ENCODE results near the gene SIN3A. TPM values are rescaled to one million over a fixed set of nuclear protein-coding genes. Genes with fewer than 3 reads are reported as not detected.

The SIN3A gene
- total RNA-seq, 1 donor from 2014 or later = 16.5 TPM

GRCh38 chr15:75357976-75358673 lies 93.4 kb downstream of the SIN3A start:
- TF ChIP-seq, protein P1, sequence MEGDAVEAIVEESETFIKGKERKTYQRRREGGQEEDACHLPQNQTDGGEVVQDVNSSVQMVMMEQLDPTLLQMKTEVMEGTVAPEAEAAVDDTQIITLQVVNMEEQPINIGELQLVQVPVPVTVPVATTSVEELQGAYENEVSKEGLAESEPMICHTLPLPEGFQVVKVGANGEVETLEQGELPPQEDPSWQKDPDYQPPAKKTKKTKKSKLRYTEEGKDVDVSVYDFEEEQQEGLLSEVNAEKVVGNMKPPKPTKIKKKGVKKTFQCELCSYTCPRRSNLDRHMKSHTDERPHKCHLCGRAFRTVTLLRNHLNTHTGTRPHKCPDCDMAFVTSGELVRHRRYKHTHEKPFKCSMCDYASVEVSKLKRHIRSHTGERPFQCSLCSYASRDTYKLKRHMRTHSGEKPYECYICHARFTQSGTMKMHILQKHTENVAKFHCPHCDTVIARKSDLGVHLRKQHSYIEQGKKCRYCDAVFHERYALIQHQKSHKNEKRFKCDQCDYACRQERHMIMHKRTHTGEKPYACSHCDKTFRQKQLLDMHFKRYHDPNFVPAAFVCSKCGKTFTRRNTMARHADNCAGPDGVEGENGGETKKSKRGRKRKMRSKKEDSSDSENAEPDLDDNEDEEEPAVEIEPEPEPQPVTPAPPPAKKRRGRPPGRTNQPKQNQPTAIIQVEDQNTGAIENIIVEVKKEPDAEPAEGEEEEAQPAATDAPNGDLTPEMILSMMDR (IDR thresholded peaks at IDR 0.05; ENCODE audit: insufficient read depth, low read length, poor library complexity, severe bottlenecking) = no peak
- Histone ChIP-seq H3K4me3 (ENCODE audit: low read depth, low read length) (no peak overlapping the region), H3K36me3 (ENCODE audit: control insufficient read depth, insufficient read depth, low read length) (peaks cover 6% of the 10 kb centered on the region), H3K27me3 (ENCODE audit: control insufficient read depth, insufficient read depth, low read length) (no peaks in the 10 kb centered on the region)
- DNase-seq (ENCODE audit: low read depth) = no peak

- H3K4me3 ChIP-seq (ENCODE audit: low read depth, low read length) = no peak overlapping the region
- DNase-seq (ENCODE audit: low read depth) = no peak
- no peaks in the 10 kb centered on the region for H3K27me3 ChIP-seq (ENCODE audit: control insufficient read depth, insufficient read depth, low read length)
- H3K36me3 ChIP-seq (ENCODE audit: control insufficient read depth, insufficient read depth, low read length) = peaks cover 7% of the 10 kb centered on the region
- TF ChIP-seq, protein P1 (IDR thresholded peaks at IDR 0.05; ENCODE audit: insufficient read depth, low read length, poor library complexity, severe bottlenecking) = no peak
Measured at GRCh38 chr15:75356517-75356916, 95.0 kb downstream of the SIN3A start.

- TF ChIP-seq, protein P1 (IDR thresholded peaks at IDR 0.05; ENCODE audit: insufficient read depth, low read length, poor library complexity, severe bottlenecking) = no peak
- H3K4me3 ChIP-seq (ENCODE audit: low read depth, low read length) = no peak overlapping the region
- DNase-seq (ENCODE audit: low read depth) = no peak
- peaks cover 7% of the 10 kb centered on the region for H3K36me3 ChIP-seq (ENCODE audit: control insufficient read depth, insufficient read depth, low read length)
- no peaks in the 10 kb centered on the region for H3K27me3 ChIP-seq (ENCODE audit: control insufficient read depth, insufficient read depth, low read length)
Measured at GRCh38 chr15:75356006-75356405, 95.5 kb downstream of the SIN3A start.

- Histone ChIP-seq H3K4me3 (ENCODE audit: low read depth, low read length) (no peak overlapping the region), H3K27me3 (ENCODE audit: control insufficient read depth, insufficient read depth, low read length) (no peaks in the 10 kb centered on the region), H3K36me3 (ENCODE audit: control insufficient read depth, insufficient read depth, low read length) (peaks cover 7% of the 10 kb centered on the region)
- TF ChIP-seq, protein P1 (IDR thresholded peaks at IDR 0.05; ENCODE audit: insufficient read depth, low read length, poor library complexity, severe bottlenecking) = no peak
- DNase-seq (ENCODE audit: low read depth) = no peak
Measured at GRCh38 chr15:75355369-75355768, 96.1 kb downstream of the SIN3A start.

DNA sequence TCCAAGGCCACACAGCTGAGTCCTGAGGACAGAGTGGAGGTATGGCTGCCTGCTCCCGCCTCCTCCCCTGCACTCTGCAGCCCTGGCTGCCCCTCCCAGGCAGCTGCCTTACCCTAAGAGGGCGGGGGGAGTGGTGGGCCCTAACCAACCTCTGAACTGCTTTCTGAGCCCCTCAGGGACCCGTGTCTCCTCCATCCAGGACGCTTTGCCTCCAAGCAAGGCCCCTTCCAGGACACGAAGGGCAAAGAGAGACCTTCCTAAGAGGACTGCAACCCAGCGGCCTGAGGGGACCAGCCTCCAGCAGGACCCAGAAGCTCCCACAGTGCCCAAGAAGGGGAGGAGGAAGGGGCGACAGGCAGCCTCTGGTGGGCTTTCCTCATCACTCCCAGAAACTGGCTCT lies 97.0 kb downstream of the SIN3A start:
- Histone ChIP-seq H3K4me3 (ENCODE audit: low read depth, low read length) (no peak overlapping the region), H3K27me3 (ENCODE audit: control insufficient read depth, insufficient read depth, low read length) (no peaks in the 10 kb centered on the region), H3K36me3 (ENCODE audit: control insufficient read depth, insufficient read depth, low read length) (peaks cover 6% of the 10 kb centered on the region)
- DNase-seq (ENCODE audit: low read depth) = no peak
- TF ChIP-seq, protein P1 (IDR thresholded peaks at IDR 0.05; ENCODE audit: insufficient read depth, low read length, poor library complexity, severe bottlenecking) = no peak

DNA sequence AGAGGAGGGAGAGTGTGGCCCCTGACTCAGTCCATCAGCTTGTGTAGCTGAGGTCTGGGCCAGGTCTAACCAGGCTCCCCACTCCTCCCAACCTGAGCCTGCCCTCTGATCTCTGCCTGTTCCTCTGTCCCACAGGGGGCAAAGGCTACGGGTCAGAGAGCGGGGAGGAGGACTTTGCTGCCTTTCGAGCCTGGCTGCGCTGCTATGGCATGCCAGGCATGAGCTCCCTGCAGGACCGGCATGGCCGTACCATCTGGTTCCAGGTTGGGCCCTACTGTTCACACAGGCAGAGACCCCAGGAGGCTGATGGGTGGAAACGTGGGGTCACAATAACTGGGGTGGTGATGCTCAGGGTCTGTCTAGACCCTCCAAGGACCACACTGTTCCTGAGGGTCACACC lies 97.9 kb downstream of the SIN3A start:
- no peak for DNase-seq (ENCODE audit: low read depth)
- no peak overlapping the region for H3K4me3 ChIP-seq (ENCODE audit: low read depth, low read length)
- H3K27me3 ChIP-seq (ENCODE audit: control insufficient read depth, insufficient read depth, low read length) = peaks cover 2% of the 10 kb centered on the region
- TF ChIP-seq, protein P1 (IDR thresholded peaks at IDR 0.05; ENCODE audit: insufficient read depth, low read length, poor library complexity, severe bottlenecking) = no peak
- peaks cover 5% of the 10 kb centered on the region for H3K36me3 ChIP-seq (ENCODE audit: control insufficient read depth, insufficient read depth, low read length)

Measured in kidney epithelial cell (primary cell).